Loucy (cell line): ENCODE measurements around the gene CAMTA1.
A peak's percentile ranks its signal among the peaks of the same experiment; 100 is the strongest.

ENCODE experiments used
- H2AFZ ChIP-seq: fragments of 200-600 bp; sonication (generic); 2 replicates; pipeline ENCODE4 v1.6.0; 2016; ENCODE audit warnings: antibody characterized with exemption, mild to moderate bottlenecking, low read length, moderate library complexity
- H3F3A ChIP-seq: fragments of 200-600 bp; 2 replicates; pipeline ENCODE4 v1.6.0; 2016; ENCODE audit warnings: antibody characterized with exemption, low read depth, mild to moderate bottlenecking
- H3K27me3 ChIP-seq: fragments of 200-600 bp; sonication (generic); 2 replicates; pipeline ENCODE4 v1.6.1; 2014; ENCODE audit warnings: low read length, mild to moderate bottlenecking; ENCODE audit not compliant: insufficient read depth, poor library complexity, severe bottlenecking
- H3K36me3 ChIP-seq: fragments of 200-600 bp; sonication (generic); 2 replicates; pipeline ENCODE4 v1.6.1; 2016; ENCODE audit warnings: low read length; ENCODE audit not compliant: insufficient read depth
- H3K4me1 ChIP-seq: fragments of 200-600 bp; sonication (generic); 2 replicates; pipeline ENCODE4 v1.5.1; 2014; ENCODE audit warnings: low read length, mild to moderate bottlenecking; ENCODE audit not compliant: insufficient read depth, poor library complexity, severe bottlenecking
- H3K4me2 ChIP-seq: fragments of 200-600 bp; sonication (generic); 2 replicates; pipeline ENCODE4 v1.6.0; 2014; ENCODE audit warnings: antibody characterized with exemption, low read length, low read depth, mild to moderate bottlenecking; ENCODE audit not compliant: poor library complexity, severe bottlenecking
- H3K4me3 ChIP-seq: fragments of 200-600 bp; sonication (generic); 2 replicates; pipeline ENCODE4 v1.5.1; 2014; ENCODE audit warnings: low read length, mild to moderate bottlenecking, mixed read lengths; ENCODE audit not compliant: poor library complexity, severe bottlenecking
- H3K79me2 ChIP-seq: fragments of 200-600 bp; sonication (generic); 2 replicates; pipeline ENCODE4 v1.6.1; 2014; ENCODE audit warnings: low read length; ENCODE audit not compliant: insufficient read depth
- H3K9ac ChIP-seq: fragments of 200-600 bp; sonication (generic); 2 replicates; pipeline ENCODE4 v1.6.0; 2014; ENCODE audit warnings: mild to moderate bottlenecking, low read depth, low read length, moderate library complexity; ENCODE audit not compliant: poor library complexity, severe bottlenecking
- H3K9me2 ChIP-seq: fragments of 200-600 bp; sonication (generic); replicated peaks from 2 replicates; pipeline ENCODE4 v1.6.1; 2016; ENCODE audit warnings: low read depth, low read length, mixed read lengths
- H3K9me3 ChIP-seq: fragments of 200-600 bp; sonication (generic); 2 replicates; pipeline ENCODE4 v1.6.1; 2014; ENCODE audit warnings: mild to moderate bottlenecking, antibody characterized with exemption, low read length, low read depth; ENCODE audit not compliant: insufficient read depth
- H4K20me1 ChIP-seq: fragments of 200-600 bp; sonication (generic); 2 replicates; pipeline ENCODE4 v1.6.0; 2014; ENCODE audit warnings: antibody characterized with exemption, low read length, mild to moderate bottlenecking; ENCODE audit not compliant: insufficient read depth, poor library complexity, severe bottlenecking
- EZH2phosphoT487 ChIP-seq: fragments of 200-600 bp; IDR thresholded peaks from 2 replicates; pipeline ENCODE4 v1.6.1; 2018; ENCODE audit warnings: antibody characterized with exemption, mild to moderate bottlenecking, moderate library complexity, borderline replicate concordance
- TF ChIP-seq, protein P1 (sequence below): fragments of 200-600 bp; sonication (generic); conservative IDR thresholded peaks from 2 replicates; pipeline ENCODE4 v1.5.1; 2014; ENCODE audit warnings: mild to moderate bottlenecking, antibody characterized with exemption, low read length

Gene CAMTA1

DNA sequence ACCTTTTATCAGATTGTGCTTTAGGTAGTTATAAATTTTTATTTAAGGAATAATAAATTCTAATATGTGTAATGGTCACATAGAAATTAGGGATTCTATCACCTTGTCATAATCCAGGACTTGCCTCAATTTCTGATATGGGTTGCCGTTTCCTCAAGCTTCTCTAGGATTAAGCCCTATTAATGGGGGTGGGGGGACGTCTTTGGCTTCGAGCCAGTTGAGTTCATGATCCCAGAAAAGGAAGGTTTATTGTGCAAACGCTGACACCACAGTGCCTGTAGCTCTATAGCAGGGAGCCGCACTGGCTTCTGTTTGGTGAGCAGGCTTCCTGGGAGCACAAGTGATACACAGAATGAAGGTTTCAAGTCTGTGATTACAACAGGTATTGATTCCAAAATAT is 963.9 kb downstream of the CAMTA1 start:
- no peaks in the 10 kb centered on the region for H4K20me1 ChIP-seq
- H2AFZ ChIP-seq, result no peak overlapping the region
- H3K4me2 ChIP-seq, result no peak overlapping the region
- no peaks in the 10 kb centered on the region for H3F3A ChIP-seq
- H3K9ac ChIP-seq, result no peak overlapping the region
- peaks cover 20% of the 10 kb centered on the region for H3K4me1 ChIP-seq
- no peak for TF ChIP-seq EZH2phosphoT487
- TF ChIP-seq, protein P1, sequence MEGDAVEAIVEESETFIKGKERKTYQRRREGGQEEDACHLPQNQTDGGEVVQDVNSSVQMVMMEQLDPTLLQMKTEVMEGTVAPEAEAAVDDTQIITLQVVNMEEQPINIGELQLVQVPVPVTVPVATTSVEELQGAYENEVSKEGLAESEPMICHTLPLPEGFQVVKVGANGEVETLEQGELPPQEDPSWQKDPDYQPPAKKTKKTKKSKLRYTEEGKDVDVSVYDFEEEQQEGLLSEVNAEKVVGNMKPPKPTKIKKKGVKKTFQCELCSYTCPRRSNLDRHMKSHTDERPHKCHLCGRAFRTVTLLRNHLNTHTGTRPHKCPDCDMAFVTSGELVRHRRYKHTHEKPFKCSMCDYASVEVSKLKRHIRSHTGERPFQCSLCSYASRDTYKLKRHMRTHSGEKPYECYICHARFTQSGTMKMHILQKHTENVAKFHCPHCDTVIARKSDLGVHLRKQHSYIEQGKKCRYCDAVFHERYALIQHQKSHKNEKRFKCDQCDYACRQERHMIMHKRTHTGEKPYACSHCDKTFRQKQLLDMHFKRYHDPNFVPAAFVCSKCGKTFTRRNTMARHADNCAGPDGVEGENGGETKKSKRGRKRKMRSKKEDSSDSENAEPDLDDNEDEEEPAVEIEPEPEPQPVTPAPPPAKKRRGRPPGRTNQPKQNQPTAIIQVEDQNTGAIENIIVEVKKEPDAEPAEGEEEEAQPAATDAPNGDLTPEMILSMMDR, result no peak
- no peaks in the 10 kb centered on the region for H3K79me2 ChIP-seq
- H3K36me3 ChIP-seq, result no peaks in the 10 kb centered on the region
- H3K27me3 ChIP-seq, result no peaks in the 10 kb centered on the region
- no peak overlapping the region for H3K4me3 ChIP-seq
- no peaks in the 10 kb centered on the region for H3K9me3 ChIP-seq
- H3K9me2 ChIP-seq, result no peaks in the 10 kb centered on the region

DNA sequence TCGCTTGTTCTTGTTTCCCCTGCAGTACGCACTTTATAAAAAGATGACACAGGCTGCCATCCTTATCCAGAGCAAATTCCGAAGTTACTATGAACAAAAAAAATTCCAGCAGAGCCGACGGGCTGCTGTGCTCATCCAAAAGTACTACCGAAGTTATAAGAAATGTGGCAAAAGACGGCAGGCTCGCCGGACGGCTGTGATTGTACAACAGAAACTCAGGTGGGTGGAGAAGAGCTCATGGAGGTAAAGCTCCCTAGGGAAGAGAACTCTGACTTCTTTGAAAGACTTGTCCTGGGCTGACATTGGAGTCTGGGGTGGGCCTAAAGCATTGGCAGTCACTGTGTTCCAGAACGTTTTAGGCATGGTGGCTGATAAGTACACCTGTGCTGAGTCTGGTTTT is 965.9 kb downstream of the CAMTA1 start:
- Histone ChIP-seq H2AFZ (no peak overlapping the region), H4K20me1 (no peaks in the 10 kb centered on the region), H3K9me3 (no peaks in the 10 kb centered on the region), H3F3A (no peaks in the 10 kb centered on the region), H3K36me3 (no peaks in the 10 kb centered on the region), H3K4me1 (peaks cover 22% of the 10 kb centered on the region), H3K9me2 (no peaks in the 10 kb centered on the region), H3K27me3 (no peaks in the 10 kb centered on the region), H3K4me3 (no peak overlapping the region), H3K4me2 (no peak overlapping the region), H3K9ac (no peak overlapping the region), H3K79me2 (no peaks in the 10 kb centered on the region)
- TF ChIP-seq, protein P1, result no peak
- TF ChIP-seq EZH2phosphoT487, result no peak

DNA sequence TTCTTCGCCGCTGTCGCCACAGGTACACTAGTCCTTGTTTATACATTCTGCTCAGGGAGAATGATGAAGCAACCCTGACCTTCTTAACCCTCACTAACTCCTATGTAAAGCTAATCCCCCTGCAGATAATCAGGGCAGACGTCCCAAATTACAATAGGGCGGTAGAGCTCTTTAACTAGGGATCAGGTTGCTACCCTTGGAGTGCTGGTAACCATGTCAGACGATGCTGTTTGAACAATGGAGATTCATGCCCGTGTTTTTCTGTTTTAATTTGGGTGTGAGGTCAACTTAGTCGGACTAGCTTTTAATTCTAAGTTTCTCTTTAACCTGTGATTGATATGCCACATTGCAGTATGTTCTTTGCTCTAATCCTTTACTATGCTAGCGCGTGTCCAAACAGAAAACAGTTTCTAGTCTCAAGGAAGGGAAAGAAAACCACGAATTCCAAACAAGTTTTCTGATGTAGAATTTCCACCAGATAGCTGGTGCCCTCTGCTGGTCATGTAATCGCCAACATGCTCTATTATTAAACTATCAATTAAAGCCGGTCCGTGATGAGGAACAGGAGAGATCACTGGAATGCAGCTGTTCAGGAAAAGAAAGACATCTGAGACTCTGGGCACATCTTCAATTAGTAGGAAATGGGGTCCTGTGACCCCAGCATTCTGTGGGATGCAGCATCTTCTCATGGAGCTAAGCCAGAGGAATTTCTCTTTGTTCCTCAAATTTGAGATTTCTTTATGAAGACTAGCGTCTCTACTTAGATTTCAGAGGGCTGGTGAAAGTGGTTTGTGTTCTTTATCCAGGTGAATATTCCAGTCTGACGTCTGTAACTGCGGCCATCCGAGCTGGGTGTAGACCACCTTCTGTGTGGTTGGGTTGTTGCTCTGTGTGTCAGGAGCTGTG is 967.5 kb downstream of the CAMTA1 start:
- H3K9me3 ChIP-seq, result no peaks in the 10 kb centered on the region
- H3K27me3 ChIP-seq, result no peaks in the 10 kb centered on the region
- no peaks in the 10 kb centered on the region for H3K9me2 ChIP-seq
- H2AFZ ChIP-seq, result peak overlapping the region; percentile 93
- no peaks in the 10 kb centered on the region for H3F3A ChIP-seq
- H3K79me2 ChIP-seq, result no peaks in the 10 kb centered on the region
- no peaks in the 10 kb centered on the region for H3K36me3 ChIP-seq
- H3K9ac ChIP-seq, result peak overlapping the region; percentile 31
- peak overlapping the region; percentile 69 for H3K4me2 ChIP-seq
- peak overlapping the region; percentile 63 for H3K4me3 ChIP-seq
- TF ChIP-seq, protein P1, result peak; percentile 89
- no peak for TF ChIP-seq EZH2phosphoT487
- no peaks in the 10 kb centered on the region for H4K20me1 ChIP-seq
- H3K4me1 ChIP-seq, result peaks cover 22% of the 10 kb centered on the region
